H9 (cell line): ENCODE results near the gene FHIT. TPM values are rescaled to one million over a fixed set of nuclear protein-coding genes. Genes with fewer than 3 reads are reported as not detected.

Experiments used
- DNase-seq: peaks from one replicate; pipeline ENCODE4 v3.0.0-alpha.2; 2017
- H2AFZ ChIP-seq: one replicate; pipeline ENCODE4 v1.6.1; 2013; ENCODE audit warnings: mild to moderate bottlenecking, low read length, control low read depth, moderate library complexity
- H2AK5ac ChIP-seq: 2 replicates; pipeline ENCODE4 v1.6.1; 2013; ENCODE audit warnings: low read length, control low read depth, mixed read lengths; ENCODE audit not compliant: insufficient read length
- H2BK120ac ChIP-seq: one replicate; pipeline ENCODE4 v1.6.1; 2013; ENCODE audit warnings: low read depth, mild to moderate bottlenecking, low read length, control low read depth, inconsistent platforms; ENCODE audit not compliant: poor library complexity, severe bottlenecking
- H2BK12ac ChIP-seq: 2 replicates; pipeline ENCODE4 v1.6.1; 2013; ENCODE audit warnings: low read length, control low read depth, mixed read lengths, low read depth; ENCODE audit not compliant: insufficient read length
- H2BK15ac ChIP-seq: 2 replicates; pipeline ENCODE4 v1.6.1; 2013; ENCODE audit warnings: low read depth, low read length, control low read depth
- H2BK20ac ChIP-seq: one replicate; pipeline ENCODE4 v1.6.1; 2013; ENCODE audit warnings: low read depth, mild to moderate bottlenecking, low read length, control low read depth, inconsistent platforms; ENCODE audit not compliant: poor library complexity, severe bottlenecking
- H2BK5ac ChIP-seq: 2 replicates; pipeline ENCODE4 v1.6.1; 2013; ENCODE audit warnings: low read length, control low read depth, mixed read lengths; ENCODE audit not compliant: insufficient read length
- H3K14ac ChIP-seq: 2 replicates; pipeline ENCODE4 v1.6.1; 2013; ENCODE audit warnings: low read length, control low read depth; ENCODE audit not compliant: insufficient read depth
- H3K18ac ChIP-seq: 2 replicates; pipeline ENCODE4 v1.6.1; 2013; ENCODE audit warnings: low read depth, mild to moderate bottlenecking, mixed read lengths, low read length, control low read depth; ENCODE audit not compliant: insufficient read length
- H3K23ac ChIP-seq: 2 replicates; pipeline ENCODE4 v1.6.1; 2013; ENCODE audit warnings: low read length, control low read depth, mixed read lengths, low read depth; ENCODE audit not compliant: insufficient read length
- H3K23me2 ChIP-seq: 2 replicates; pipeline ENCODE4 v1.6.1; 2013; ENCODE audit warnings: low read depth, mild to moderate bottlenecking, mixed read lengths, low read length, control low read depth; ENCODE audit not compliant: insufficient read length, poor library complexity, severe bottlenecking
- H3K27ac ChIP-seq: 2 replicates; pipeline ENCODE4 v1.5.1; 2013; ENCODE audit warnings: low read length, control low read depth, mixed read lengths, low read depth; ENCODE audit not compliant: insufficient read length
- H3K27me3 ChIP-seq: 2 replicates; pipeline ENCODE4 v1.6.1; 2013; ENCODE audit warnings: low read length, control low read depth, inconsistent platforms; ENCODE audit not compliant: insufficient read depth
- H3K4ac ChIP-seq: 2 replicates; pipeline ENCODE4 v1.6.1; 2013; ENCODE audit warnings: low read depth, mild to moderate bottlenecking, control low read depth, inconsistent platforms, low read length, moderate library complexity
- H3K4me1 ChIP-seq: 2 replicates; pipeline ENCODE4 v1.6.1; 2013; ENCODE audit warnings: low read length, control low read depth, inconsistent platforms; ENCODE audit not compliant: insufficient read depth
- H3K4me2 ChIP-seq: 2 replicates; pipeline ENCODE4 v1.6.1; 2013; ENCODE audit warnings: low read length, control low read depth, mixed read lengths; ENCODE audit not compliant: insufficient read length, insufficient read depth
- H3K56ac ChIP-seq: 2 replicates; pipeline ENCODE4 v1.6.1; 2013; ENCODE audit warnings: low read depth, mild to moderate bottlenecking, mixed read lengths, low read length, control low read depth; ENCODE audit not compliant: insufficient read length
- H3K79me1 ChIP-seq: 2 replicates; pipeline ENCODE4 v1.6.1; 2013; ENCODE audit warnings: low read depth, mild to moderate bottlenecking, moderate library complexity, low read length, control low read depth, inconsistent platforms; ENCODE audit not compliant: insufficient read depth, poor library complexity, severe bottlenecking
- H3K79me2 ChIP-seq: 2 replicates; pipeline ENCODE4 v1.6.1; 2013; ENCODE audit warnings: low read length, control low read depth, inconsistent platforms; ENCODE audit not compliant: insufficient read depth
- H3K9ac ChIP-seq: 2 replicates; pipeline ENCODE4 v1.6.1; 2013; ENCODE audit warnings: low read length, control low read depth, mixed read lengths; ENCODE audit not compliant: insufficient read length; ENCODE audit errors: extremely low read depth
- H3K9me3 ChIP-seq: one replicate; pipeline ENCODE4 v1.6.1; 2013; ENCODE audit warnings: low read depth, low read length, inconsistent platforms; ENCODE audit not compliant: control insufficient read depth
- H3T11ph ChIP-seq: one replicate; pipeline ENCODE4 v1.6.1; 2013; ENCODE audit warnings: mild to moderate bottlenecking, low read length, control low read depth, inconsistent platforms
- H4K20me1 ChIP-seq: one replicate; pipeline ENCODE4 v1.6.1; 2013; ENCODE audit not compliant: control insufficient read depth, insufficient read length, insufficient read depth
- H4K5ac ChIP-seq: 2 replicates; pipeline ENCODE4 v1.6.1; 2013; ENCODE audit warnings: low read depth, mild to moderate bottlenecking, mixed read lengths, low read length, control low read depth; ENCODE audit not compliant: insufficient read length
- H4K8ac ChIP-seq: replicated peaks from 2 replicates; pipeline ENCODE4 v1.6.1; 2013; ENCODE audit warnings: low read length, control low read depth, mixed read lengths, low read depth; ENCODE audit not compliant: insufficient read length
- H4K91ac ChIP-seq: 2 replicates; pipeline ENCODE4 v1.6.1; 2013; ENCODE audit warnings: low read depth, mild to moderate bottlenecking, moderate library complexity, mixed read lengths, low read length, control low read depth; ENCODE audit not compliant: insufficient read length
- H3K27ac Mint-ChIP-seq, 3 experiments: 2 replicates in 2 of 3; 3 replicates in 1 of 3; pipeline ENCODE4 v1.8.0; 2020 to 2021; ENCODE audit warnings: mixed read lengths in 3 of 3, mild to moderate bottlenecking in 1 of 3, moderate library complexity in 1 of 3
- H3K27me3 Mint-ChIP-seq: 2 replicates; pipeline ENCODE4 v1.8.0; 2021; ENCODE audit warnings: low read depth, mild to moderate bottlenecking, moderate library complexity, mixed read lengths
- H3K36me3 Mint-ChIP-seq, 3 experiments: 2 replicates in 2 of 3; 3 replicates in 1 of 3; pipeline ENCODE4 v1.8.0; 2020 to 2021; ENCODE audit warnings: low read depth in 3 of 3, mixed read lengths in 3 of 3; ENCODE audit not compliant: insufficient read depth in 1 of 3
- H3K4me1 Mint-ChIP-seq, 2 experiments: 2 replicates each; pipeline ENCODE4 v1.8.0; 2020; ENCODE audit warnings: mixed read lengths in 2 of 2
- H3K4me3 Mint-ChIP-seq, 2 experiments: 2 replicates in 1 of 2; 3 replicates in 1 of 2; pipeline ENCODE4 v1.8.0; 2020 to 2021; ENCODE audit warnings: mild to moderate bottlenecking in 2 of 2, mixed read lengths in 2 of 2, moderate library complexity in 1 of 2
- H3K9me3 Mint-ChIP-seq, 2 experiments: 2 replicates in 1 of 2; 3 replicates in 1 of 2; pipeline ENCODE4 v1.8.0; 2020; ENCODE audit warnings: mild to moderate bottlenecking in 2 of 2, mixed read lengths in 2 of 2, moderate library complexity in 1 of 2
- CTCF ChIP-seq: fragments of 200-600 bp; sonication (generic); conservative IDR thresholded peaks from 3 replicates; pipeline ENCODE4 v1.8.0; 2021; ENCODE audit warnings: antibody characterized with exemption, mild to moderate bottlenecking
- WGBS: extraction: QIAGEN DNeasy Blood & Tissue Kit; methylation state at CpG from one replicate; pipeline ENCODE4 v1.1.7; 2013; ENCODE audit warnings: missing lambda C conversion rate, low lambda C conversion rate, mixed read lengths; ENCODE audit not compliant: insufficient read length; ENCODE audit errors: extremely low coverage; 5-methylcytosine and 5-hydroxymethylcytosine counted together
- total RNA-seq: library from RNA; stranded (reverse); gene quantifications from 2 replicates; pipeline ENCODE4 v1.2.1, GENCODE V29; 2021

The FHIT gene
- total RNA-seq, 1 experiment from 2014 or later: 3.0 TPM

GRCh38 chr3:60448696-60449095 is 802.6 kb downstream of the FHIT start:
- Histone ChIP-seq H3K14ac (no peak overlapping the region), H2BK120ac (no peak overlapping the region), H2AK5ac (no peak overlapping the region), H3K79me2 (no peaks in the 10 kb centered on the region), H2BK5ac (no peak overlapping the region), H4K8ac (no peak overlapping the region), H2BK20ac (no peak overlapping the region), H2BK15ac (no peak overlapping the region), H3K56ac (no peak overlapping the region), H3K27me3 (no peaks in the 10 kb centered on the region), H3K18ac (no peak overlapping the region), H3K23ac (no peak overlapping the region), H4K5ac (no peak overlapping the region), H4K20me1 (no peaks in the 10 kb centered on the region), H4K91ac (no peak overlapping the region), H3K4me1 (no peaks in the 10 kb centered on the region), H3K4me2 (no peak overlapping the region), H3K27ac (no peak overlapping the region), H3K4ac (no peak overlapping the region), H2BK12ac (no peak overlapping the region), H2AFZ (no peak overlapping the region), H3K9ac (no peak overlapping the region), H3K9me3 (no peaks in the 10 kb centered on the region), H3T11ph (no peak overlapping the region), H3K23me2 (no peaks in the 10 kb centered on the region), H3K79me1 (no peaks in the 10 kb centered on the region)
- Mint-ChIP-seq H3K4me1 (peaks cover 7 to 9% of the 10 kb centered on the region in 2 experiments; a peak in 3 of 4 replicates), H3K36me3 (no peaks in the 10 kb centered on the region), H3K27ac (no peak overlapping the region), H3K9me3 (no peaks in the 10 kb centered on the region), H3K4me3 (no peak overlapping the region), H3K27me3 (no peaks in the 10 kb centered on the region)
- no peak for TF ChIP-seq CTCF
- WGBS: no CpG with 5 or more reads among the region's 3 CpGs
- no peak for DNase-seq
